ENCODE data around the gene POLR3G.

The POLR3G gene

DNA sequence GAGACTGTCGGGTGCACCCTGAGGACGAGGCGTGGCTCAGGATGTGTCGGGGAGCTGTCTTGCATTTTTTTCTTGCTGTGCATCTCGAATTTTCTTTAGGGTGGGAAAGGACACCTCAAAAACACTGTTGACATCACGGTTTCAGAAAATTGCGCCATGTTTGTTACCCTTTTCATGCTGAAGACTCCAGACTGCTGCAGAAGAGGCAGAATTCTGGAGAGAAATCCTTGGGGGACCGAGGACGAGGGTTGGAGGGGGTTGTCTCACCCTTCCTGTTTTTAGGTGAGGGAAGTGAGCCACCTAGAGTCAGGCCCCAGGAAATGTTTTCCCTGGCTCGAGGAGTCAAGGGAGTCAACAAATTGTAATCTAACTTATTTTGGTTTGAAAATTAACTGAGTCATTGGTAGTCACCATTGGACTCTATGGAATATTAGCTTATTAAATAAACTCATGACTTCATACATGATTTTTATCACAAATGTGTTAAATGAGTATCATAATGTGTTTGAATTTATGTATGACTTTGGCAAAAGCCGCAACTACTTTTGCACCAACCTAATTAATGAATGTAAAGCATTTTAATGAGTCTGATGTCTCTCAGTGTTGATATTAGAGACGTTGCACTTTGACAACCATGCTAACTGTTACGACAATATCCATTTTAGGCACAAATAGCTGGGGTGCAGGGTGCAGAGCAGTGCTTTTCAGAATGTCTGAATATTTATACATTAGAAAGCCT is 55.4 kb downstream of the POLR3G start (continued):
- TF ChIP-seq, protein P1, sequence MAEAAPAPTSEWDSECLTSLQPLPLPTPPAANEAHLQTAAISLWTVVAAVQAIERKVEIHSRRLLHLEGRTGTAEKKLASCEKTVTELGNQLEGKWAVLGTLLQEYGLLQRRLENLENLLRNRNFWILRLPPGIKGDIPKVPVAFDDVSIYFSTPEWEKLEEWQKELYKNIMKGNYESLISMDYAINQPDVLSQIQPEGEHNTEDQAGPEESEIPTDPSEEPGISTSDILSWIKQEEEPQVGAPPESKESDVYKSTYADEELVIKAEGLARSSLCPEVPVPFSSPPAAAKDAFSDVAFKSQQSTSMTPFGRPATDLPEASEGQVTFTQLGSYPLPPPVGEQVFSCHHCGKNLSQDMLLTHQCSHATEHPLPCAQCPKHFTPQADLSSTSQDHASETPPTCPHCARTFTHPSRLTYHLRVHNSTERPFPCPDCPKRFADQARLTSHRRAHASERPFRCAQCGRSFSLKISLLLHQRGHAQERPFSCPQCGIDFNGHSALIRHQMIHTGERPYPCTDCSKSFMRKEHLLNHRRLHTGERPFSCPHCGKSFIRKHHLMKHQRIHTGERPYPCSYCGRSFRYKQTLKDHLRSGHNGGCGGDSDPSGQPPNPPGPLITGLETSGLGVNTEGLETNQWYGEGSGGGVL (tag by site-specific recombination; IDR thresholded peaks at IDR 0.05) = peak; percentile 43; the same call in 1 of the 2 replicates
- TF ChIP-seq, protein P2, sequence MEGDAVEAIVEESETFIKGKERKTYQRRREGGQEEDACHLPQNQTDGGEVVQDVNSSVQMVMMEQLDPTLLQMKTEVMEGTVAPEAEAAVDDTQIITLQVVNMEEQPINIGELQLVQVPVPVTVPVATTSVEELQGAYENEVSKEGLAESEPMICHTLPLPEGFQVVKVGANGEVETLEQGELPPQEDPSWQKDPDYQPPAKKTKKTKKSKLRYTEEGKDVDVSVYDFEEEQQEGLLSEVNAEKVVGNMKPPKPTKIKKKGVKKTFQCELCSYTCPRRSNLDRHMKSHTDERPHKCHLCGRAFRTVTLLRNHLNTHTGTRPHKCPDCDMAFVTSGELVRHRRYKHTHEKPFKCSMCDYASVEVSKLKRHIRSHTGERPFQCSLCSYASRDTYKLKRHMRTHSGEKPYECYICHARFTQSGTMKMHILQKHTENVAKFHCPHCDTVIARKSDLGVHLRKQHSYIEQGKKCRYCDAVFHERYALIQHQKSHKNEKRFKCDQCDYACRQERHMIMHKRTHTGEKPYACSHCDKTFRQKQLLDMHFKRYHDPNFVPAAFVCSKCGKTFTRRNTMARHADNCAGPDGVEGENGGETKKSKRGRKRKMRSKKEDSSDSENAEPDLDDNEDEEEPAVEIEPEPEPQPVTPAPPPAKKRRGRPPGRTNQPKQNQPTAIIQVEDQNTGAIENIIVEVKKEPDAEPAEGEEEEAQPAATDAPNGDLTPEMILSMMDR (tag by site-specific recombination; IDR thresholded peaks at IDR 0.05) = peak; percentile 68; the same call in 1 of the 2 replicates
- TF ChIP-seq ZNF473 (tag by site-specific recombination; IDR thresholded peaks at IDR 0.05) (no peak), ZNF121 (tag by site-specific recombination; IDR thresholded peaks at IDR 0.05) (peak; percentile 12; the same call in 1 of the 2 replicates)

DNA sequence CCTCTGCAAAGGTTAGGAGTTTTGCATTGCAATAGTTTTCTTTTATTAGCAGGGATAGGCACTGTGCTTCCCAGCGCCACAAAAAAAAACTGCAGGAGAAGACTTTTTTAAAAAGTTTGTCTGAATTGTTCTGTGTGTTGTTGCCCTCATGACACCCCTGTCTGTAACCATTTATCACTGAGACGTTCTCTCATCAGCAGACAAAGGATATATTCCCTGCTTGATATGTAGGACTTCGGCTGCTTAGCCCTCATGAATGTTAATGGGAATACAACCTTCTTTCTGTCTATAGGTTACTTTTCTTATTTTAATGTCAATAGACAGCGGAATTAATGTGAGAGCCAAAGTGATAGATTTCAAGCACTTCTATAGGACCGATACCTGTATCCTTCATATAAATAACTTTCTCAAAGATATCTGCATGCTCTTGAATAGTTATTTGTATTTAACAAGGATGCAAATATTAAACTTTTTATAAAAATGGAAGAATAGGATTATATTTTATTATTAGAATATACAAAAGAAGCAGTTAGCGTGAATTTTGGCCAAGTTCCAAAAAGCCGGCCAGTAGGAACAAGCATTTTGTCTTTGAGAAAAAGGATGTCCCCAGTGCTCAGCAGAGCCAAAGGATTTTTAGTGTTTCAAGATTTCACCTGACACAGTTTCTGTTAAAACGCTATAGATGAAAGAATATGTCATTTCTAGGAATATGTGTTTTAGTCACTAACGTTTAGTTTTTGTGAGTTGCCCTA is 56.2 kb downstream of the POLR3G start:
- Histone ChIP-seq H3K27ac (ENCODE audit: extremely low read depth, low read depth, low read length) (no peak overlapping the region; the same call in 1 of the 2 replicates), H3K9me3 (ENCODE audit: control insufficient read depth, insufficient read depth, low read depth, low read length) (no peaks in the 10 kb centered on the region), H3K4me1 (ENCODE audit: control insufficient read depth, insufficient read depth, low read length) (peaks cover 9% of the 10 kb centered on the region; the same call in 1 of the 2 replicates), H3K4me3 (ENCODE audit: low read depth, low read length) (no peak overlapping the region), H3K36me3 (ENCODE audit: control insufficient read depth in 2 of 2, insufficient read depth in 1 of 2, low read length in 2 of 2) (no peaks in the 10 kb centered on the region)
- ChIA-PET CTCF (interaction anchor here (0.6 to 2.5 kb wide), 26 partner anchors 12 to 1583 kb away, joined by 3 to 20 read pairs (median 4); no protein-coding TSS in a partner anchor), POLR2A (interaction anchor here (1.6 to 2.1 kb wide), 2 partner anchors 57 to 121 kb away, joined by 5 to 12 read pairs; partner anchors contain the start of genes CETN3, MBLAC2 and POLR3G)
- no peak for TF ChIP-seq ZNF529 (tag by site-specific recombination; IDR thresholded peaks at IDR 0.05; ENCODE audit: insufficient replicate concordance)
- TF ChIP-seq ZBTB20 (tag by site-specific recombination; IDR thresholded peaks at IDR 0.05) = 0 out of 2 replicates have a peak, but pooled peaks have one; percentile 16

DNA sequence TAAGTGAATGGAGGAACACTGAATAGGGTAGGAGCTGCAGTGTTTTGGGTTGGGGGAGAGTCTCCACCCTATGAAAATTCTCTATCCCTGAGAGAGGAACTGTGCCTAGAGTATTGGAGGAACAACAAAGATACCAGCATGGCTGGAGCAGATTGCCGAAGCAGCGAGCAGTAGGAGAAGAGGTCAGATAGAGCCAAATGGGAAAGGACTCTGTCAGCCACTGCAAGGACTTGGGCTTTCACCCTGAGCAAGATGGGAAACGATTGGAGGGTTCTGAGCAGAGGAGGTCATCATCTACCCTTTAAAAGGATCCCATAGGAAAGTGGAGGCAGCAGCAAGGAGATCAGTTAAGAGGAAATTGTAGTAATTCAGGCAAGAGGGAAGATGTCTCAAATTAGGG is 59.1 kb downstream of the POLR3G start:
- Histone ChIP-seq H3K27ac (ENCODE audit: extremely low read depth, low read depth, low read length) (no peak overlapping the region), H3K9me3 (ENCODE audit: control insufficient read depth, insufficient read depth, low read depth, low read length) (no peaks in the 10 kb centered on the region), H3K4me1 (ENCODE audit: control insufficient read depth, insufficient read depth, low read length) (peaks cover 9% of the 10 kb centered on the region; the same call in 1 of the 2 replicates), H3K36me3 (ENCODE audit: control insufficient read depth in 2 of 2, insufficient read depth in 1 of 2, low read length in 2 of 2) (no peaks in the 10 kb centered on the region), H3K4me3 (ENCODE audit: low read depth, low read length) (no peak overlapping the region)
- CTCF ChIA-PET = interaction anchor here (0.7 to 1.3 kb wide), 3 partner anchors 10 to 94 kb away, joined by 3 to 6 read pairs (median 4); no protein-coding TSS in a partner anchor
- POLR2A ChIA-PET = no interaction called here
- no peak for TF ChIP-seq ZNF221 (tag by site-specific recombination; IDR thresholded peaks at IDR 0.05; ENCODE audit: borderline replicate concordance)
- TF ChIP-seq ZBTB17 (tag by site-specific recombination; IDR thresholded peaks at IDR 0.05) = peak; percentile 99

DNA sequence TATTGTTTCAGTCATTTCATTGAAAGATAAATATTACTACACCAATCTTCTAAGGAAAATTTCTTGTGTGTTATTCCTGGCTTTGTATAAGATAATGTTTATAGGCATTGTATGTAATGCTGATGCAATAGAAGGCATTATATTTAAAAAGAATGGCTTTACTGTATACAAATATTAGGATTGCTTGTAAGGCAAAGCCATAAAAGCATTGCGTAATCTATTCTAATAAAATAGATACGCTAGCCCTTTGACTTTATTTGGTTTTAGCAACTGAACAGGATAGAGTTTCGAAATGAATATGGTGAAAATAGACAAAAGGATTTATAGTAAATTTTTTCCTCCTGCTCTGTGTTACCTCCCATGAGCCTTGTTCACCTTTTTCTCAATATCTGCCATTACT is 60.3 kb downstream of the POLR3G start:
- TF ChIP-seq FEZF1 (tag by site-specific recombination; IDR thresholded peaks at IDR 0.05) (peak; percentile 52), ZXDB (tag by site-specific recombination; IDR thresholded peaks at IDR 0.05) (peak; percentile 13; the same call in 1 of the 2 replicates), ZNF239 (tag by site-specific recombination; IDR thresholded peaks at IDR 0.05) (no peak), ZSCAN23 (tag by site-specific recombination; IDR thresholded peaks at IDR 0.05) (no peak), ZBTB7A (tag by site-specific recombination; IDR thresholded peaks at IDR 0.05; ENCODE audit: low read depth) (no peak)
- TF ChIP-seq, protein P3, sequence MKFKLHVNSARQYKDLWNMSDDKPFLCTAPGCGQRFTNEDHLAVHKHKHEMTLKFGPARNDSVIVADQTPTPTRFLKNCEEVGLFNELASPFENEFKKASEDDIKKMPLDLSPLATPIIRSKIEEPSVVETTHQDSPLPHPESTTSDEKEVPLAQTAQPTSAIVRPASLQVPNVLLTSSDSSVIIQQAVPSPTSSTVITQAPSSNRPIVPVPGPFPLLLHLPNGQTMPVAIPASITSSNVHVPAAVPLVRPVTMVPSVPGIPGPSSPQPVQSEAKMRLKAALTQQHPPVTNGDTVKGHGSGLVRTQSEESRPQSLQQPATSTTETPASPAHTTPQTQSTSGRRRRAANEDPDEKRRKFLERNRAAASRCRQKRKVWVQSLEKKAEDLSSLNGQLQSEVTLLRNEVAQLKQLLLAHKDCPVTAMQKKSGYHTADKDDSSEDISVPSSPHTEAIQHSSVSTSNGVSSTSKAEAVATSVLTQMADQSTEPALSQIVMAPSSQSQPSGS (tag by site-specific recombination; IDR thresholded peaks at IDR 0.05; ENCODE audit: low read depth) = 0 out of 2 replicates have a peak, but pooled peaks have one; percentile 49
- TF ChIP-seq, protein P4, sequence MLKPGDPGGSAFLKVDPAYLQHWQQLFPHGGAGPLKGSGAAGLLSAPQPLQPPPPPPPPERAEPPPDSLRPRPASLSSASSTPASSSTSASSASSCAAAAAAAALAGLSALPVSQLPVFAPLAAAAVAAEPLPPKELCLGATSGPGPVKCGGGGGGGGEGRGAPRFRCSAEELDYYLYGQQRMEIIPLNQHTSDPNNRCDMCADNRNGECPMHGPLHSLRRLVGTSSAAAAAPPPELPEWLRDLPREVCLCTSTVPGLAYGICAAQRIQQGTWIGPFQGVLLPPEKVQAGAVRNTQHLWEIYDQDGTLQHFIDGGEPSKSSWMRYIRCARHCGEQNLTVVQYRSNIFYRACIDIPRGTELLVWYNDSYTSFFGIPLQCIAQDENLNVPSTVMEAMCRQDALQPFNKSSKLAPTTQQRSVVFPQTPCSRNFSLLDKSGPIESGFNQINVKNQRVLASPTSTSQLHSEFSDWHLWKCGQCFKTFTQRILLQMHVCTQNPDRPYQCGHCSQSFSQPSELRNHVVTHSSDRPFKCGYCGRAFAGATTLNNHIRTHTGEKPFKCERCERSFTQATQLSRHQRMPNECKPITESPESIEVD (tag by site-specific recombination; IDR thresholded peaks at IDR 0.05) = peak; percentile 46; the same call in 1 of the 2 replicates
- H3K36me3 ChIP-seq (ENCODE audit: control insufficient read depth in 2 of 2, insufficient read depth in 1 of 2, low read length in 2 of 2) = no peaks in the 10 kb centered on the region
- CTCF ChIA-PET = interaction anchor here (1.3 kb wide), 1 partner anchor 9 kb away, joined by 6 read pairs; no protein-coding TSS in a partner anchor
- H3K27ac ChIP-seq (ENCODE audit: extremely low read depth, low read depth, low read length) = no peak overlapping the region
- no peak overlapping the region for H3K4me3 ChIP-seq (ENCODE audit: low read depth, low read length)
- H3K4me1 ChIP-seq (ENCODE audit: control insufficient read depth, insufficient read depth, low read length) = peaks cover 9% of the 10 kb centered on the region; the same call in 1 of the 2 replicates
- H3K9me3 ChIP-seq (ENCODE audit: control insufficient read depth, insufficient read depth, low read depth, low read length) = no peaks in the 10 kb centered on the region
- POLR2A ChIA-PET = no interaction called here
